GM12864 (cell line): Measurements from ENCODE around the gene THAP8.

Experiments
- DNase-seq: peaks from one replicate; pipeline ENCODE4 v3.0.0-alpha.2; 2011; ENCODE audit warnings: low read depth
- H3K4me3 ChIP-seq: 2 replicates; pipeline ENCODE4 v1.5.1; 2011; ENCODE audit warnings: mild to moderate bottlenecking, low read depth, low read length, control low read depth
- TF ChIP-seq, protein P1 (sequence below): IDR thresholded peaks from 2 replicates; pipeline ENCODE4 v1.5.1; 2011; ENCODE audit warnings: low read depth, mild to moderate bottlenecking, moderate library complexity, low read length, control low read depth, inconsistent platforms; ENCODE audit errors: missing control alignments

The THAP8 gene, protein sequence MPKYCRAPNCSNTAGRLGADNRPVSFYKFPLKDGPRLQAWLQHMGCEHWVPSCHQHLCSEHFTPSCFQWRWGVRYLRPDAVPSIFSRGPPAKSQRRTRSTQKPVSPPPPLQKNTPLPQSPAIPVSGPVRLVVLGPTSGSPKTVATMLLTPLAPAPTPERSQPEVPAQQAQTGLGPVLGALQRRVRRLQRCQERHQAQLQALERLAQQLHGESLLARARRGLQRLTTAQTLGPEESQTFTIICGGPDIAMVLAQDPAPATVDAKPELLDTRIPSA

DNA sequence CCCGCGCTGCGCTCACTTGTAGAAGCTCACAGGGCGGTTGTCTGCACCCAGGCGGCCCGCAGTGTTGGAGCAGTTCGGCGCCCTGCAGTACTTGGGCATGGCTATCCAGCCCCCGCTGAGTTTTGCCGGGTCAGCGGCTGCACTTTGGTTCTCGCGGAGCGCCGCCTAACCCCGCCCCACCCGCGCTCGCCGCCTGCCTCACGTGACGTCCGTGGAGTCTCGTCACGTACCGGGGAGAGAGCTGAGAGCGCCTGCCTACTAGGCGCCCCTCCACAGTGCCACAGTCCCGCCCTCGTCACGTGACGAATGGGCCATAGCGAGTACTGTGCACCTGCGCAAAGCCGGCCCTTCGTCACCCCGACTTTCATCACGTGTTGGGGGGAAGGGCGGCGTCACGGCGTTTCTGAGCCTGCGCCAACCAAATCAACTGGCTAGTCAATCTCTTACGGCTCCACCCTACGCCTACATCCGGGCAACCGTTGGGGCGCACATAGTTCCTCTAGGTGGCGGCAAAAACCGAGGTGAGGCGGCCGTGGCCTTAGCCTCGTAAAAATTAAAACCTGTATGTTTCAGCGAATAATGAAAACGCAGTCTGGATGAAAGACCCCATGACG is at the start of gene THAP8:
Gene THAP8 (minus strand): TSS at position 167 of the 614 bp plus-strand sequence. CDS start 68 bp downstream, at position 99.
- H3K4me3 ChIP-seq: peak within 1 kb of the TSS; percentile 59
- TF ChIP-seq, protein P1, sequence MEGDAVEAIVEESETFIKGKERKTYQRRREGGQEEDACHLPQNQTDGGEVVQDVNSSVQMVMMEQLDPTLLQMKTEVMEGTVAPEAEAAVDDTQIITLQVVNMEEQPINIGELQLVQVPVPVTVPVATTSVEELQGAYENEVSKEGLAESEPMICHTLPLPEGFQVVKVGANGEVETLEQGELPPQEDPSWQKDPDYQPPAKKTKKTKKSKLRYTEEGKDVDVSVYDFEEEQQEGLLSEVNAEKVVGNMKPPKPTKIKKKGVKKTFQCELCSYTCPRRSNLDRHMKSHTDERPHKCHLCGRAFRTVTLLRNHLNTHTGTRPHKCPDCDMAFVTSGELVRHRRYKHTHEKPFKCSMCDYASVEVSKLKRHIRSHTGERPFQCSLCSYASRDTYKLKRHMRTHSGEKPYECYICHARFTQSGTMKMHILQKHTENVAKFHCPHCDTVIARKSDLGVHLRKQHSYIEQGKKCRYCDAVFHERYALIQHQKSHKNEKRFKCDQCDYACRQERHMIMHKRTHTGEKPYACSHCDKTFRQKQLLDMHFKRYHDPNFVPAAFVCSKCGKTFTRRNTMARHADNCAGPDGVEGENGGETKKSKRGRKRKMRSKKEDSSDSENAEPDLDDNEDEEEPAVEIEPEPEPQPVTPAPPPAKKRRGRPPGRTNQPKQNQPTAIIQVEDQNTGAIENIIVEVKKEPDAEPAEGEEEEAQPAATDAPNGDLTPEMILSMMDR: peak; percentile 48
- DNase-seq: peak; percentile 98

DNA sequence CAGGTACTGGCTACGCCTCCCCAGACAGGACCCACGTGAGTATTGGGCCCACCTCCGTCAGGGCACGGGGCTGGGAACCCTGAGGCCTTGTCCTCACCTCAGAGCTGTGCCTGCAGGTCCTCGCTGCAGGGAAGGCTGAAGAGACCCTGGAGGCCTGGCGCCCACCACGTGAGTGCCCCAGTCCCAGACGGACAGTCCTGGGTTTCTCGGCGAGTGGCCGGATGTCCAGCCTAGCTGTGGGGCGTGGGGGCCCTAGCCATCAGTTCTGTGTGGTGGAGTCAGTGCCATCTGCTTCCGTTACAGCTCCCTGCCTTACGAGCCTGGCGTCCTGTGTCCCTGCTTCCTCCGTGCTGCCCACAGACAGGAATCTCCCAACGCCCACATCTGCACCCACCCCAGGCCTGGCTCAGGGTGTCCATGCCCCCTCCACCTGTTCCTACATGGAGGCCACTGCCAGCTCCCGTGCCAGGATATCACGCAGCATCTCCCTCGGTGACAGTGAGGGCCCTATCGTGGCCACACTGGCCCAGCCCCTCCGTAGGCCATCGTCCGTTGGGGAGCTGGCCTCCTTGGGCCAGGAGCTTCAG is 49.0 kb upstream of the THAP8 start:
- DNase-seq: no peak
- no peak overlapping the region for H3K4me3 ChIP-seq
- TF ChIP-seq, protein P1: no peak

DNA sequence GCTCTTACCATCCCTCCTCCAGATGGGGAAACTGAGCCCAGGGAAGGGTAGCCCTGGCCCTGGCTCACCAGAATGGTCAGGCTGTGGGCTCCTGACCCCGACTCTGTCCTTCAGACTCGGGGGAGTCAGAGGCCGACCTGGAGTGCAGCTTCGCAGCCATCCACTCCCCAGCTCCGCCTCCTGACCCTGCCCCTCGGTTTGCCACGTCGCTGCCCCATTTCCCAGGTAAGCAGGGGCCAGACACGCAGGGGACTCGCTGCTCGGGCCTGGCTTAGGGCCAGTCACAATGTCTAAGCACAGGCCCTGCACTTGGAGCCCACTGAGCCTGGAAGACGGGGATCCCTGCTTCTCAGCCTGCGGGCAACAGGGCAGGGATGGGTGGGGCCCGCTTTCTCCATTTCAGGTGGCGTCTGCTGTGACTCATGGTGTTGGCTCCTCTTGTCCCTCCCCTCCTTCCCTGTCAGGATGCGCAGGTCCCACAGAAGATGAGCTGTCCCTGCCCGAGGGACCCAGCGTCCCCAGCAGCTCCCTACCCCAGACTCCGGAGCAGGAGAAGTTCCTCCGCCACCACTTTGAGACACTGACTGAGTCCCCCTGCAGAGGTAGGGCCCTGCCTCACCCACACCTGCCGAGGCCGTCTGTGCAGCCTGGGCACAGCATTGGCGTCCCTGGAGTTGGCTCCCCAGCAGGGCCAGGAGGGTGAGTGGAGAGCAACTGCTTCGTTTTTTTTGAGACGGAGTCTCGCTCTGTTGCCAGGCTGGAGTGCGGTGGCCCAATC is 47.7 kb upstream of the THAP8 start:
- TF ChIP-seq, protein P1: no peak
- H3K4me3 ChIP-seq: no peak overlapping the region
- no peak for DNase-seq

DNA sequence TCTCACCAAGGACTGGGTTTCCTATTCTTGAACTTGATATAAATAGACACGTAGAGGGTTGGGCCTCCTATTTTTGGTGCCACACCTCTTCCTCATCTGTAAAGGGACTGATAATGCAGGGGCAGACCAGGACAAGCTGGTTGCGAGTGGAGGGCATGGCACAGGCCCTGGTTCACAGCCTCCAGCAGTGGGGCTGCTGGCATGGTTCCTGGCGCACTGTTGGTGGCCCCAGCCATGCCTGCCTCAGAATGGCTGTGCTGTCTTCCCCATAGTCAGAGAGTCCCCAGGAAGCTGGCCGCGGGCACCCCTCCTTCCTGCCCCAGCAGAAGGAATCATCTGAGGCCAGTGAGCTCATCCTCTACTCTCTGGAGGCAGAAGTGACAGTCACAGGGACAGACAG is 46.4 kb upstream of the THAP8 start:
- H3K4me3 ChIP-seq: no peak overlapping the region
- TF ChIP-seq, protein P1: no peak
- DNase-seq: no peak

DNA sequence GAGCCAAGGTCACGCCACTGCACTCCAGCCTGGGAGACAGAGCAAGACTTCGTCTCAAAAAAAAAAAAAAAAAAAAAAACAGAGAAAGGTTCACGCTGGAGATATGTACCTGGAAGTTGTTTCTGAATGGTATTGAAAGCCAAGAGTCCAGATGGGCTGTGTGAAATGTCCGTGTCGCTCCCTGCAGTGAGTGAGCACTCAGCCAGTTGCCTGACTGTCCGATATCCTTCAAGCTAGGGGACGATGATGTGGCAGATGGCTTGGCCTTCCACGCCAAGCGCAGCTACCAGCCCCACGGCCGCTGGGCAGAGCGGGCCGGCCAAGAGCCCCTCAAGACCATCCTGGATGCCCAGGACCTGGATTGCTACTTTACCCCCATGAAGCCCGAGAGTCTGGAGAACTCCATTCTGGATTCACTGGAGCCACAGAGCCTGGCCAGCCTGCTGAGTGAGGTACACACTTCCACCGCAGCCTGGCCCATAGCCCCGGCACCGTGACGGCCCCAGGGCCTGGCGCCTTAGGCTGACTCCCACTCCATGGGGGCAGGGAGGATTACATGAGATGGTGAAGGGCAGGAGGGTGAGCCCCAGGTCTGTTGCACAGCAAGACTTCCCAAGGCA is 45.2 kb upstream of the THAP8 start:
- DNase-seq: no peak
- no peak overlapping the region for H3K4me3 ChIP-seq
- TF ChIP-seq, protein P1: no peak

DNA sequence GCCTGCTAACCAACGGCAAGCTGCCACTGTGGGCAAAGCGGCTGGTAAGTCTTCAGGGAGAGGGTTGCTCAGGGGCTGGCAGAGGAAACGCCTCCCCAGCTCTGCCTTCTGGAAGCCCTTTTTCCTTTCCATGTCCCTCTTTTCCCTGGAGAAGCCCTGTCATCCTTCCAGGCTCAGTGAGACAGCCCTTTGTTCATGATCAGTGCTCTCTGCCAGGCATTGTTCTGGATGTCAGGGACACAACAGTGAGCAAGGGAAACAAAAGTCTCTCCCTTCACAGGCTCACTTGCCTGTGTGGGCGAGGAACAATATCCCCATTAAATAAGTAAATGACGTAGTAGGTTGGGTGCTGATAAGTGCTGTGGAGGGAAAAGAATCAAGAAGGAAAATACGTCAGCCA is 43.0 kb upstream of the THAP8 start:
- H3K4me3 ChIP-seq: no peak overlapping the region
- DNase-seq: no peak
- TF ChIP-seq, protein P1: no peak
